HepG2 (cell line): ENCODE measurements around the gene BTG3. TPM values are rescaled to one million over a fixed set of nuclear protein-coding genes. Genes with fewer than 3 reads are reported as not detected.

Experiments
- BRF2 ChIP-seq: sonication (generic); formaldehyde crosslinking; IDR thresholded peaks from 2 replicates; pipeline ENCODE4 v1.8.1; 2022; ENCODE audit warnings: mild to moderate bottlenecking, missing genetic modification reagents
- CBX5 ChIP-seq: sonication (generic); formaldehyde crosslinking; IDR thresholded peaks from 2 replicates; pipeline ENCODE4 v1.4.0; 2020; ENCODE audit warnings: missing genetic modification reagents, borderline replicate concordance
- IRF2 ChIP-seq: IDR thresholded peaks from 2 replicates; pipeline ENCODE4 v1.6.1; 2018; ENCODE audit warnings: missing genetic modification reagents, missing compliant biosample characterization
- PHF21A ChIP-seq: sonication (generic); formaldehyde crosslinking; IDR thresholded peaks from 2 replicates; pipeline ENCODE4 v1.5.0; 2020; ENCODE audit warnings: mild to moderate bottlenecking, missing genetic modification reagents
- POLR2AphosphoS2 ChIP-seq: IDR thresholded peaks from 2 replicates; pipeline ENCODE4 v1.6.1; 2011; ENCODE audit warnings: low read depth, low read length, improper control_type of control experiment
- RBM22 ChIP-seq: fragments of 200-400 bp; formaldehyde crosslinking; optimal IDR thresholded peaks from 2 replicates; pipeline ENCODE3; 2017; ENCODE audit warnings: mild to moderate bottlenecking, low read length, moderate library complexity
- RERE ChIP-seq: IDR thresholded peaks from 2 replicates; pipeline ENCODE4 v1.6.1; 2016; ENCODE audit warnings: low read depth, missing genetic modification reagents, missing compliant biosample characterization
- RFX1 ChIP-seq: fragments of 450-650 bp; IDR thresholded peaks from 2 replicates; pipeline ENCODE4 v1.6.1; 2017
- SPEN ChIP-seq: sonication (generic); formaldehyde crosslinking; IDR thresholded peaks from 2 replicates; pipeline ENCODE4 v1.5.1; 2020; ENCODE audit warnings: low read depth, mild to moderate bottlenecking, missing genetic modification reagents
- SYNCRIP ChIP-seq: fragments of 200-400 bp; formaldehyde crosslinking; IDR thresholded peaks from 2 replicates; pipeline ENCODE4 v1.6.1; 2018; ENCODE audit warnings: mild to moderate bottlenecking, low read depth, low read length; ENCODE audit not compliant: insufficient read depth
- TBX2 ChIP-seq: sonication (generic); formaldehyde crosslinking; IDR thresholded peaks from 2 replicates; pipeline ENCODE4 v1.5.0; 2020; ENCODE audit warnings: missing genetic modification reagents, mild to moderate bottlenecking, borderline replicate concordance
- TCF12 ChIP-seq, 2 experiments: fragments of 450-650 bp in 1 of 2; sonication (generic) in 1 of 2; formaldehyde crosslinking in 1 of 2; IDR thresholded peaks; 2 replicates each; pipeline versions ENCODE4 v1.6.1 to v1.8.0; 2017 to 2022; ENCODE audit warnings: antibody characterized with exemption in 1 of 2, mild to moderate bottlenecking in 1 of 2, missing genetic modification reagents in 1 of 2, moderate library complexity in 1 of 2
- TFDP1 ChIP-seq: IDR thresholded peaks from 2 replicates; pipeline ENCODE4 v1.6.1; 2016; ENCODE audit warnings: missing compliant biosample characterization, missing genetic modification reagents, borderline replicate concordance
- ZBTB7A ChIP-seq: sonication (generic); formaldehyde crosslinking; IDR thresholded peaks from 2 replicates; pipeline ENCODE4 v1.8.0; 2022; ENCODE audit warnings: mild to moderate bottlenecking, missing genetic modification reagents
- ZNF335 ChIP-seq: sonication (generic); formaldehyde crosslinking; IDR thresholded peaks from 2 replicates; pipeline ENCODE4 v1.4.0; 2020; ENCODE audit warnings: missing genetic modification reagents
- ZNF446 ChIP-seq: sonication (generic); formaldehyde crosslinking; IDR thresholded peaks from 2 replicates; pipeline ENCODE4 v1.5.0; 2020; ENCODE audit warnings: mild to moderate bottlenecking, missing genetic modification reagents
- ZNF563 ChIP-seq: sonication (generic); formaldehyde crosslinking; IDR thresholded peaks from 2 replicates; pipeline ENCODE4 v1.8.0; 2022; ENCODE audit warnings: mild to moderate bottlenecking, moderate library complexity, missing genetic modification reagents
- ZNF678 ChIP-seq: sonication (generic); formaldehyde crosslinking; IDR thresholded peaks from 2 replicates; pipeline ENCODE4 v1.4.0; 2020; ENCODE audit warnings: mild to moderate bottlenecking, missing genetic modification reagents
- polyA plus RNA-seq, 8 experiments: library from polyadenylated mRNA; depleted of rRNA in 3 of 8; stranded (reverse) in 7 of 8; unstranded in 1 of 8; fragments of >200 nt; fragmentation: Illumina TruSeq in 4 of 8; extraction: Trizol in 4 of 8; gene quantifications; 2 replicates each; pipeline versions ENCODE4 v1.2.1 to v1.2.3, GENCODE V29; 2011 to 2016; ENCODE audit warnings: low read depth in 4 of 8, missing spikeins in 1 of 8, mixed read lengths in 1 of 8; ENCODE audit not compliant: insufficient read depth in 1 of 8
- total RNA-seq, 5 experiments: library from RNA; depleted of rRNA; stranded (reverse); fragments of >200 nt; fragmentation: Illumina TruSeq; extraction: Trizol; gene quantifications; 2 replicates each; pipeline ENCODE4 v1.2.3, GENCODE V29; 2016; ENCODE audit warnings: low read depth in 1 of 5
- TF ChIP-seq, protein P1 (sequence below): sonication (generic); formaldehyde crosslinking; IDR thresholded peaks from 2 replicates; pipeline ENCODE4 v1.8.1; 2023; ENCODE audit warnings: mild to moderate bottlenecking, missing genetic modification reagents

BTG3 gene
- total and polyA plus RNA-seq, 2 of the 13 experiments (the other 11 are each of a cell fraction or from before 2014, with no cell fraction given) = 13.9 to 27.4 TPM

DNA sequence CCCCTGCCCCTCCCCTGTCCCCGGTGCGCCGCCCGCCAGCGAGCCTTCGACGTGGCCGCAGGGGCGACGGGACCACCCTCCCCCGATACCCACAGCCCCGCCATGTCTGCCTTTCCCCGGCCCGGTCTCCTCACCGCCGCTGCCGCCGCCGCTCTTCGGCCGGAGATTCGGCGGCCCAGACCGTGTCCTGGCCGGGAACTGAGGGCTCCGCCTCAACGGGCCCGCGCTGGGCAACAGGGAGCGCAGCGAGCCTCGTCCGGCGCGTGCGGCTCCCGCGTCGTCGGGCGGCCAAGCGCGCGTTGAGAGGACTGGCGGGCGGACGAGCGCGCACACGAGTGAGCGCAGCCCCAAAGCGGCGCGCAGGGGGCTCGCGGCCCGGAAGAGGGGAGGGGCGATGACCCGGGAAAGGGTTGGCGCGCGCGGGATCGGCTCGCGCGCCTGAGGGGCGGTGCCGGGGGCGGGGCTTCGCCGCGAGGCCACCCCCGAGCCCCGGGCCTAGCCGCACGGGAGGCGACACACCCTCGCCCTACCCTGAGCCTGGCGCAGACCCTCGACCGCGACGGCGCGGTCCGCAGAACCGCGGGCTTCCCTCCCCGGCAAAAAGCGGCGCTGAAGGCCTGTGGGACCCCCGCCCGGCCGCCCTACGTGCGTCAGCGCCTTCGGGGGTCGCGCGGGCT lies at the start of gene BTG3 (continued):
- TF ChIP-seq RERE = no peak
- TF ChIP-seq TBX2 (CRISPR knock-in tag) = peak; percentile 41; the same call in 1 of the 2 replicates
- no peak for TF ChIP-seq CBX5
- TF ChIP-seq SPEN (CRISPR knock-in tag) = peak; percentile 68
- TF ChIP-seq BRF2 (CRISPR knock-in tag) = peak; percentile 43; the same call in 1 of the 2 replicates
- no peak; the same call in 1 of the 2 replicates for TF ChIP-seq IRF2
- TF ChIP-seq, protein P1, sequence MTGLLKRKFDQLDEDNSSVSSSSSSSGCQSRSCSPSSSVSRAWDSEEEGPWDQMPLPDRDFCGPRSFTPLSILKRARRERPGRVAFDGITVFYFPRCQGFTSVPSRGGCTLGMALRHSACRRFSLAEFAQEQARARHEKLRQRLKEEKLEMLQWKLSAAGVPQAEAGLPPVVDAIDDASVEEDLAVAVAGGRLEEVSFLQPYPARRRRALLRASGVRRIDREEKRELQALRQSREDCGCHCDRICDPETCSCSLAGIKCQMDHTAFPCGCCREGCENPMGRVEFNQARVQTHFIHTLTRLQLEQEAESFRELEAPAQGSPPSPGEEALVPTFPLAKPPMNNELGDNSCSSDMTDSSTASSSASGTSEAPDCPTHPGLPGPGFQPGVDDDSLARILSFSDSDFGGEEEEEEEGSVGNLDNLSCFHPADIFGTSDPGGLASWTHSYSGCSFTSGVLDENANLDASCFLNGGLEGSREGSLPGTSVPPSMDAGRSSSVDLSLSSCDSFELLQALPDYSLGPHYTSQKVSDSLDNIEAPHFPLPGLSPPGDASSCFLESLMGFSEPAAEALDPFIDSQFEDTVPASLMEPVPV = no peak
- no peak for TF ChIP-seq RFX1
- TF ChIP-seq ZNF678 (CRISPR knock-in tag) = no peak
- no peak for TF ChIP-seq SYNCRIP
- peak; percentile 79; the same call in 1 of the 2 replicates for TF ChIP-seq ZBTB7A
- TF ChIP-seq ZNF563 (CRISPR knock-in tag) = peak; percentile 90
- no peak for TF ChIP-seq TCF12 (IDR thresholded peaks at IDR 0.05)
- TF ChIP-seq TCF12 (CRISPR knock-in tag; IDR thresholded peaks at IDR 0.05) = no peak
- peak; percentile 94 for TF ChIP-seq TFDP1 (CRISPR knock-in tag)
- TF ChIP-seq RBM22 = no peak
- peak; percentile 49; the same call in 1 of the 2 replicates for TF ChIP-seq PHF21A (CRISPR knock-in tag)
- TF ChIP-seq ZNF446 (CRISPR knock-in tag) = peak; percentile 16; the same call in 1 of the 2 replicates
- no peak for TF ChIP-seq POLR2AphosphoS2
- no peak for TF ChIP-seq ZNF335 (CRISPR knock-in tag)
